MM.1S (cell line): ENCODE data around the gene ZBTB49.

Experiments
- DNase-seq: peaks from one replicate; pipeline ENCODE4 v3.0.0-alpha.2; 2015
- H2AFZ ChIP-seq: fragments of 300-600 bp; sonication (generic); 2 replicates; pipeline ENCODE4 v1.6.0; 2016; ENCODE audit warnings: antibody characterized with exemption, low read length
- H3F3A ChIP-seq: fragments of 300-600 bp; sonication (generic); 2 replicates; pipeline ENCODE4 v1.6.1; 2016; ENCODE audit warnings: mild to moderate bottlenecking, antibody characterized with exemption, low read length, moderate library complexity, mixed read lengths; ENCODE audit not compliant: insufficient read depth
- H3K27ac ChIP-seq: fragments of 300-600 bp; sonication (generic); 2 replicates; pipeline ENCODE4 v1.5.1; 2016; ENCODE audit warnings: mild to moderate bottlenecking, low read length
- H3K27me3 ChIP-seq: fragments of 300-600 bp; sonication (generic); replicated peaks from 2 replicates; pipeline ENCODE4 v1.6.0; 2016; ENCODE audit warnings: low read length; ENCODE audit not compliant: insufficient read depth
- H3K36me3 ChIP-seq: fragments of 300-600 bp; sonication (generic); replicated peaks from 2 replicates; pipeline ENCODE4 v1.6.1; 2016; ENCODE audit warnings: mild to moderate bottlenecking, low read length, mixed read lengths; ENCODE audit not compliant: insufficient read depth
- H3K4me1 ChIP-seq: fragments of 300-600 bp; sonication (generic); 2 replicates; pipeline ENCODE4 v1.6.1; 2016; ENCODE audit warnings: low read length, mixed read lengths
- H3K4me2 ChIP-seq: fragments of 300-600 bp; sonication (generic); 2 replicates; pipeline ENCODE4 v1.6.0; 2016; ENCODE audit warnings: low read depth, low read length
- H3K4me3 ChIP-seq: fragments of 300-600 bp; sonication (generic); 2 replicates; pipeline ENCODE4 v1.5.1; 2016; ENCODE audit warnings: low read length, mixed read lengths
- H3K79me2 ChIP-seq: fragments of 300-600 bp; sonication (generic); 2 replicates; pipeline ENCODE4 v1.6.1; 2016; ENCODE audit warnings: mixed run types, low read length, mixed read lengths
- H3K9ac ChIP-seq: fragments of 300-600 bp; sonication (generic); 2 replicates; pipeline ENCODE4 v1.6.1; 2016; ENCODE audit warnings: low read length, mixed read lengths
- H3K9me2 ChIP-seq: fragments of 300-600 bp; sonication (generic); replicated peaks from 2 replicates; pipeline ENCODE4 v1.6.1; 2016; ENCODE audit warnings: mild to moderate bottlenecking, low read length, mixed read lengths; ENCODE audit not compliant: insufficient read depth
- H3K9me3 ChIP-seq: fragments of 300-600 bp; sonication (generic); replicated peaks from 2 replicates; pipeline ENCODE4 v1.6.1; 2016; ENCODE audit warnings: mild to moderate bottlenecking, low read length, mixed read lengths; ENCODE audit not compliant: insufficient read depth
- H4K20me1 ChIP-seq: fragments of 300-600 bp; sonication (generic); 2 replicates; pipeline ENCODE4 v1.6.1; 2016; ENCODE audit warnings: mild to moderate bottlenecking, low read length, moderate library complexity, mixed read lengths; ENCODE audit not compliant: insufficient read depth
- CTCF ChIP-seq: fragments of 300-600 bp; sonication (generic); IDR thresholded peaks from 2 replicates; pipeline ENCODE4 v1.5.1; 2016; ENCODE audit warnings: antibody characterized with exemption, low read length, mixed read lengths
- EZH2 ChIP-seq: fragments of 300-600 bp; sonication (generic); optimal IDR thresholded peaks from 2 replicates; pipeline ENCODE3; 2017; ENCODE audit warnings: low read depth, mild to moderate bottlenecking, antibody characterized with exemption, low read length, mixed read lengths
- EZH2phosphoT487 ChIP-seq: fragments of 300-600 bp; sonication (generic); IDR thresholded peaks from 2 replicates; pipeline ENCODE4 v1.6.1; 2018; ENCODE audit warnings: antibody characterized with exemption, low read length

ZBTB49 gene

DNA sequence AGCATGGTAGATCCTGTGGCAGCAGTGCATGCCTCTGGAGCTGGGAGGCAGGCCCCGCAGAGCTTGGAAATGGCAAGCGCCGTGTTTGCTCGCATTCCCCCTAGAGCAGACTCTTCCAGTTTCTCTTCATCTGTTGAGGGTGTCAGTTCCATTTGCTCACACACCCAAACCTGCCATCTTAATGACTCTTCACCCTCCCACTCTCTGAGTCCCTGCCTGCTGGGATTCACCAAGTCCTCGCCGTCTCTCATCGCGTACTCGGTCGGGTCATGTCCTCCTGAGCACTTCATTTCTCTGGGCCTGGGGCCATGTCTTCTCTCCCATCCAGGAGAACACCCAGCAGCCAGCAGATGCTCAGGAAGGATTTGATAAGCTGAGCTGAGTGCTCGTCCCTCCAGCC, 16.9 kb downstream of the ZBTB49 start:
- Histone ChIP-seq H4K20me1 (no peaks in the 10 kb centered on the region), H3K36me3 (no peaks in the 10 kb centered on the region), H3K9me2 (no peaks in the 10 kb centered on the region), H2AFZ (no peak overlapping the region), H3K4me2 (no peak overlapping the region), H3K79me2 (no peaks in the 10 kb centered on the region), H3K27ac (no peak overlapping the region), H3K4me3 (no peak overlapping the region), H3K9ac (no peak overlapping the region), H3K4me1 (no peaks in the 10 kb centered on the region), H3F3A (no peaks in the 10 kb centered on the region), H3K9me3 (no peaks in the 10 kb centered on the region), H3K27me3 (no peaks in the 10 kb centered on the region)
- TF ChIP-seq EZH2 (no peak), CTCF (no peak), EZH2phosphoT487 (no peak)
- no peak for DNase-seq

DNA sequence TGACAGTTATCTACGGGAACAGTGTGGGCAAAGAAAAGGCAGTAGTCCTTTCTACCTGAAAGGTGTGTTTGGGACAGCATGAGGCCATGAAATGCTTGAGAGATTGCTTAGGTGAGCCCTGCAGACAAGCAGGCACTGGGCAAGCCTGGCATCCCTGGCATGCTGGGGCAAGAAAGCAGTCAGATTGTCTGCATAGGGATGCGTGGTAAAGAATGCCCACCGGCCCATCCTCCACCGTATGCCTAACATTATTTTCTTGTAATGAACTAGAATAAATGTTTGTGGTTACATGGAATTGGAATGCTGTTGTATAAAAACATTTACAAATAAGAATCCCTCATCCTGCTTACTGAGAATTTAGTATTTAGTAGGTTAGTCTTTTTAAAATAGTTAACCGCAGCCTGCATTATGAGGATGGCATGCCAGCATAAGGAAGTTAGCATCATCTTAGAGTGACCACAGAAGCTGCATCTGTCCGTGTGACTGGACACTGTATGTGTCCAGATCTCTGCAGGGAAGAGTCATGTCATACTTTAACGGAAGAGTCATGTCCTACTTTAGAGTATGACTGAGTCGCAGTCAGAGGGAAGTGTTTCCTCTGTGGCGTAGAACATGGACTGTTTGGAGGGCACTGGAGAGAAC, 18.9 kb downstream of the ZBTB49 start:
- Histone ChIP-seq H3K79me2 (no peaks in the 10 kb centered on the region), H3F3A (no peaks in the 10 kb centered on the region), H2AFZ (no peak overlapping the region), H3K9ac (no peak overlapping the region), H3K36me3 (no peaks in the 10 kb centered on the region), H3K9me3 (no peaks in the 10 kb centered on the region), H3K4me1 (no peaks in the 10 kb centered on the region), H3K27me3 (no peaks in the 10 kb centered on the region), H3K9me2 (no peaks in the 10 kb centered on the region), H3K27ac (no peak overlapping the region), H3K4me2 (no peak overlapping the region), H4K20me1 (no peaks in the 10 kb centered on the region), H3K4me3 (no peak overlapping the region)
- TF ChIP-seq EZH2 (no peak), EZH2phosphoT487 (no peak)
- no peak for DNase-seq

- Histone ChIP-seq H3K4me2 (no peak overlapping the region), H3K9me3 (no peaks in the 10 kb centered on the region), H3K27ac (no peak overlapping the region), H3K4me1 (no peaks in the 10 kb centered on the region), H3K4me3 (no peak overlapping the region), H3K36me3 (no peaks in the 10 kb centered on the region), H3K79me2 (no peaks in the 10 kb centered on the region), H3K27me3 (no peaks in the 10 kb centered on the region), H3F3A (no peaks in the 10 kb centered on the region), H3K9me2 (no peaks in the 10 kb centered on the region), H2AFZ (no peak overlapping the region), H3K9ac (no peak overlapping the region), H4K20me1 (no peaks in the 10 kb centered on the region)
- DNase-seq = no peak
- TF ChIP-seq EZH2 = no peak
- TF ChIP-seq EZH2phosphoT487 = no peak
- no peak for TF ChIP-seq CTCF
Observed at GRCh38 chr4:4311193-4311592, 21.1 kb downstream of the ZBTB49 start.

- no peaks in the 10 kb centered on the region for H3K9me3 ChIP-seq
- TF ChIP-seq CTCF = no peak
- no peak for TF ChIP-seq EZH2
- TF ChIP-seq EZH2phosphoT487 = no peak
- no peak overlapping the region for H3K9ac ChIP-seq
- no peaks in the 10 kb centered on the region for H4K20me1 ChIP-seq
- no peak for DNase-seq
- no peak overlapping the region for H3K4me3 ChIP-seq
- no peaks in the 10 kb centered on the region for H3K36me3 ChIP-seq
- H3F3A ChIP-seq = no peaks in the 10 kb centered on the region
- no peaks in the 10 kb centered on the region for H3K4me1 ChIP-seq
- H3K79me2 ChIP-seq = no peaks in the 10 kb centered on the region
- H3K27ac ChIP-seq = no peak overlapping the region
- no peaks in the 10 kb centered on the region for H3K9me2 ChIP-seq
- H3K27me3 ChIP-seq = no peaks in the 10 kb centered on the region
- no peak overlapping the region for H2AFZ ChIP-seq
- no peak overlapping the region for H3K4me2 ChIP-seq
Observed at GRCh38 chr4:4315461-4316149, 25.6 kb downstream of the ZBTB49 start.
